GM23338 (cell line): ENCODE data around the gene MAP3K10. TPM values are rescaled to one million over a fixed set of nuclear protein-coding genes. Genes with fewer than 3 reads are reported as not detected.

Experiments used
- ATAC-seq: fragments of 200-7000 bp; cut with Tn5 transposase; 3 replicates; pipeline ENCODE4 v1.9.1; 2020
- DNase-seq: peaks from one replicate; pipeline ENCODE4 v3.0.0-alpha.2; 2015; ENCODE audit warnings: low spot score
- H2AFZ ChIP-seq: fragments of 200-600 bp; sonication (generic); 2 replicates; pipeline ENCODE4 v1.8.0; 2016; ENCODE audit warnings: antibody characterized with exemption, mild to moderate bottlenecking, moderate library complexity
- H3F3A ChIP-seq: fragments of 200-600 bp; sonication (generic); replicated peaks from 2 replicates; pipeline ENCODE4 v1.8.0; 2017; ENCODE audit warnings: antibody characterized with exemption, mixed run types, low read depth
- H3K27ac ChIP-seq: fragments of 200-600 bp; sonication (generic); 2 replicates; pipeline ENCODE4 v1.6.1; 2016; ENCODE audit warnings: low read depth
- H3K27me3 ChIP-seq: fragments of 200-600 bp; sonication (generic); 2 replicates; pipeline ENCODE4 v1.8.0; 2016; ENCODE audit warnings: mild to moderate bottlenecking, mixed run types, moderate library complexity; ENCODE audit not compliant: insufficient read depth
- H3K36me3 ChIP-seq: fragments of 200-600 bp; sonication (generic); 2 replicates; pipeline ENCODE4 v1.8.0; 2016; ENCODE audit warnings: mild to moderate bottlenecking; ENCODE audit not compliant: insufficient read depth
- H3K4me1 ChIP-seq: fragments of 200-600 bp; sonication (generic); 2 replicates; pipeline ENCODE4 v1.8.0; 2016; ENCODE audit warnings: mild to moderate bottlenecking, moderate library complexity; ENCODE audit not compliant: insufficient read depth
- H3K4me2 ChIP-seq: fragments of 200-600 bp; sonication (generic); 2 replicates; pipeline ENCODE4 v1.7.1; 2017; ENCODE audit warnings: mixed run types
- H3K4me3 ChIP-seq: fragments of 200-600 bp; sonication (generic); 2 replicates; pipeline ENCODE4 v1.6.1; 2016; ENCODE audit warnings: mixed run types
- H3K79me2 ChIP-seq: fragments of 200-600 bp; sonication (generic); replicated peaks from 2 replicates; pipeline ENCODE4 v1.8.0; 2017; ENCODE audit warnings: mild to moderate bottlenecking; ENCODE audit not compliant: insufficient read depth
- H3K9me2 ChIP-seq: fragments of 200-600 bp; sonication (generic); 2 replicates; pipeline ENCODE4 v1.8.0; 2017; ENCODE audit not compliant: insufficient read depth
- H4K20me1 ChIP-seq: fragments of 200-600 bp; sonication (generic); replicated peaks from 2 replicates; pipeline ENCODE4 v1.8.0; 2017; ENCODE audit warnings: mild to moderate bottlenecking; ENCODE audit not compliant: insufficient read depth
- H3K27ac Mint-ChIP-seq: 2 replicates; pipeline ENCODE4 v1.8.0; 2020; ENCODE audit warnings: inconsistent platforms, mild to moderate bottlenecking, moderate library complexity, mixed read lengths
- H3K27me3 Mint-ChIP-seq: 3 replicates; pipeline ENCODE4 v1.8.0; 2022; ENCODE audit warnings: low read depth, mild to moderate bottlenecking, moderate library complexity, mixed read lengths, inconsistent platforms; ENCODE audit not compliant: insufficient read depth, poor library complexity
- H3K36me3 Mint-ChIP-seq: 3 replicates; pipeline ENCODE4 v1.8.0; 2021; ENCODE audit warnings: low read depth, mild to moderate bottlenecking, inconsistent platforms, moderate library complexity, mixed read lengths
- H3K4me1 Mint-ChIP-seq: 3 replicates; pipeline ENCODE4 v1.8.0; 2020; ENCODE audit warnings: mild to moderate bottlenecking, inconsistent platforms, mixed read lengths
- H3K4me3 Mint-ChIP-seq: 3 replicates; pipeline ENCODE4 v1.8.0; 2021; ENCODE audit warnings: moderate library complexity, mild to moderate bottlenecking, inconsistent platforms, mixed read lengths
- H3K9me3 Mint-ChIP-seq: 3 replicates; pipeline ENCODE4 v1.8.0; 2020; ENCODE audit warnings: moderate library complexity, mild to moderate bottlenecking, inconsistent platforms, mixed read lengths
- CREB1 ChIP-seq: fragments of 250-450 bp; sonication (Bioruptor Pico); IDR thresholded peaks from 2 replicates; pipeline ENCODE4 v1.5.0; 2020; ENCODE audit warnings: low read depth, mild to moderate bottlenecking, moderate library complexity
- CTCF ChIP-seq, 2 experiments: fragments of 200-600 bp in 1 of 2; sonication (generic) in 1 of 2; conservative IDR thresholded peaks; 2 replicates each; pipeline versions ENCODE4 v1.5.1 to v1.6.1; 2016 to 2017; ENCODE audit warnings: antibody characterized with exemption in 2 of 2, low read depth in 2 of 2, mild to moderate bottlenecking in 2 of 2, moderate library complexity in 1 of 2
- ETS1 ChIP-seq: IDR thresholded peaks from 2 replicates; pipeline ENCODE4 v1.6.1; 2016; ENCODE audit warnings: antibody characterized with exemption
- EZH2 ChIP-seq: fragments of 200-600 bp; sonication (generic); IDR thresholded peaks from one replicate; pipeline ENCODE4 v1.8.0; 2017; ENCODE audit warnings: antibody characterized with exemption, mild to moderate bottlenecking, low read depth; ENCODE audit not compliant: unreplicated experiment
- EZH2phosphoT487 ChIP-seq: fragments of 200-600 bp; sonication (generic); IDR thresholded peaks from one replicate; pipeline ENCODE4 v1.8.1; 2018; ENCODE audit warnings: antibody characterized with exemption; ENCODE audit not compliant: unreplicated experiment
- JUNB ChIP-seq: IDR thresholded peaks from one replicate; pipeline ENCODE4 v1.6.1; 2016; ENCODE audit warnings: antibody characterized with exemption; ENCODE audit not compliant: unreplicated experiment
- NANOG ChIP-seq: IDR thresholded peaks from 2 replicates; pipeline ENCODE4 v1.6.1; 2016; ENCODE audit warnings: antibody characterized with exemption, borderline replicate concordance
- POLR2AphosphoS5 ChIP-seq: IDR thresholded peaks from 2 replicates; pipeline ENCODE4 v1.6.1; 2016; ENCODE audit warnings: antibody characterized with exemption, low read depth
- REST ChIP-seq: IDR thresholded peaks from one replicate; pipeline ENCODE4 v1.6.1; 2018; ENCODE audit warnings: antibody characterized with exemption; ENCODE audit not compliant: unreplicated experiment
- STAT1 ChIP-seq: IDR thresholded peaks from one replicate; pipeline ENCODE4 v1.6.1; 2016; ENCODE audit warnings: antibody characterized with exemption; ENCODE audit not compliant: unreplicated experiment
- ZNF114 ChIP-seq: fragments of 250-450 bp; sonication (Bioruptor Pico); IDR thresholded peaks from 2 replicates; pipeline ENCODE4 v1.5.0; 2020; ENCODE audit warnings: mild to moderate bottlenecking, moderate library complexity
- ZNF331 ChIP-seq: fragments of 250-450 bp; sonication (Bioruptor Pico); IDR thresholded peaks from 2 replicates; pipeline ENCODE4 v1.5.0; 2020; ENCODE audit warnings: low read depth, mild to moderate bottlenecking, moderate library complexity
- polyA plus RNA-seq: library from polyadenylated mRNA; unstranded; fragments of >200 nt; fragmentation: Nextera tagmentation; extraction: Ambion mirVana; gene quantifications from 2 replicates; pipeline ENCODE4 v1.2.1, GENCODE V29; 2016
- total RNA-seq: library from RNA; depleted of rRNA; stranded (reverse); fragments of >200 nt; shearing (Covaris generic); gene quantifications from 2 replicates; pipeline ENCODE4 v1.2.3, GENCODE V29; 2014

The MAP3K10 gene
- total and polyA plus RNA-seq, 2 experiments from 2014 or later, result 5.9 to 13.7 TPM

GRCh38 chr19:40141551-40141950 is 49.7 kb upstream of the MAP3K10 start (continued):
- TF ChIP-seq ZNF114 (CRISPR knock-in tag), result no peak
- no peak for TF ChIP-seq EZH2phosphoT487
- no peak for TF ChIP-seq EZH2
- TF ChIP-seq POLR2AphosphoS5, result no peak
- no peak for TF ChIP-seq ZNF331 (CRISPR knock-in tag)
- no peak for TF ChIP-seq JUNB
- no peak for TF ChIP-seq NANOG
- no peak for TF ChIP-seq CREB1 (CRISPR knock-in tag)
- TF ChIP-seq REST, result no peak
- TF ChIP-seq ETS1, result no peak
- TF ChIP-seq STAT1, result no peak
- TF ChIP-seq CTCF (conservative IDR thresholded peaks at IDR 0.05; ENCODE audit: low read depth in 2 of 2), result no peak

- Mint-ChIP-seq H3K4me1 (peaks cover 5% of the 10 kb centered on the region), H3K4me3 (no peak overlapping the region), H3K36me3 (no peaks in the 10 kb centered on the region), H3K27ac (no peak overlapping the region), H3K9me3 (peaks cover 6% of the 10 kb centered on the region; the same call in 2 of the 3 replicates), H3K27me3 (peaks cover 5% of the 10 kb centered on the region)
- DNase-seq (peak; percentile 20), ATAC-seq (peak; percentile 38; the same call in 2 of the 3 replicates)
- H3K27ac ChIP-seq, result no peak overlapping the region
- peak overlapping the region; percentile 5; the same call in 1 of the 2 replicates for H2AFZ ChIP-seq
- no peak overlapping the region for H3K4me3 ChIP-seq
- H3K36me3 ChIP-seq, result no peaks in the 10 kb centered on the region
- H3K9me2 ChIP-seq, result no peaks in the 10 kb centered on the region
- TF ChIP-seq EZH2, result no peak
- no peaks in the 10 kb centered on the region for H4K20me1 ChIP-seq
- no peaks in the 10 kb centered on the region for H3K27me3 ChIP-seq
- no peaks in the 10 kb centered on the region for H3K79me2 ChIP-seq
- H3F3A ChIP-seq, result no peaks in the 10 kb centered on the region
- H3K4me2 ChIP-seq, result no peak overlapping the region
- peaks cover 7% of the 10 kb centered on the region; the same call in 1 of the 2 replicates for H3K4me1 ChIP-seq
Observed at GRCh38 chr19:40143612-40144011, 47.6 kb upstream of the MAP3K10 start.
